Naive thymus-derived CD4-positive, alpha-beta T cell (primary cell): ENCODE results near the gene UGT1A8. TPM values are rescaled to one million over a fixed set of nuclear protein-coding genes. Genes with fewer than 3 reads are reported as not detected.

Source experiments
- ATAC-seq: fragments of 150-1000 bp; cut with Tn5 transposase; 2 replicates; pipeline ENCODE4 v1.10.0; 2021; ENCODE audit warnings: mild to moderate bottlenecking, moderate library complexity
- CTCF ChIA-PET: fragments of 350-600 bp; sonication (Branson Sonifier 250); formaldehyde crosslinking; loops from one replicate; lab custom pipeline; 2021; ENCODE audit warnings: antibody characterized with exemption; lab: Charles Lee
- POLR2A ChIA-PET: fragments of 350-600 bp; sonication (Branson Sonifier 250); formaldehyde crosslinking; loops from one replicate; lab custom pipeline; 2021; ENCODE audit warnings: antibody characterized with exemption, inconsistent platforms; lab: Charles Lee
- DNase-seq, 9 donors: peaks; one replicate each; pipeline versions ENCODE4 v3.0.0 to v3.0.0-alpha.2; 2020 to 2022; ENCODE audit warnings: mixed read lengths in 1 of 9
- H3K27ac ChIP-seq: one replicate; pipeline ENCODE4 v1.7.0; 2013; ENCODE audit warnings: mild to moderate bottlenecking, low read depth, low read length, moderate library complexity
- H3K27me3 ChIP-seq, 2 donors: one replicate each; pipeline ENCODE4 v1.7.0; 2013; ENCODE audit warnings: low read length in 2 of 2, mild to moderate bottlenecking in 2 of 2, moderate library complexity in 2 of 2; ENCODE audit not compliant: control insufficient read depth in 2 of 2, insufficient read depth in 2 of 2
- H3K36me3 ChIP-seq, 3 experiments: 1 replicate in 2 of 3; 2 replicates in 1 of 3; pipeline ENCODE4 v1.7.0; 2013; ENCODE audit warnings: low read length in 3 of 3, mild to moderate bottlenecking in 3 of 3, moderate library complexity in 1 of 3; ENCODE audit not compliant: insufficient read depth in 3 of 3, control insufficient read depth in 2 of 3
- H3K4me1 ChIP-seq, 2 donors: one replicate each; pipeline ENCODE4 v1.7.0; 2013; ENCODE audit warnings: low read length in 2 of 2, mild to moderate bottlenecking in 2 of 2, moderate library complexity in 1 of 2; ENCODE audit not compliant: control insufficient read depth in 2 of 2, insufficient read depth in 2 of 2
- H3K4me3 ChIP-seq: 2 replicates; pipeline ENCODE4 v1.7.0; 2013; ENCODE audit warnings: mild to moderate bottlenecking, low read length
- H3K9me3 ChIP-seq, 3 experiments: 1 replicate in 2 of 3; 2 replicates in 1 of 3; pipeline ENCODE4 v1.7.0; 2013; ENCODE audit warnings: low read length in 3 of 3; ENCODE audit not compliant: control insufficient read depth in 2 of 3
- H3K27ac Mint-ChIP-seq, 9 donors: one replicate each; pipeline ENCODE4 v1.8.0; 2020 to 2022; ENCODE audit warnings: mixed read lengths in 9 of 9, mild to moderate bottlenecking in 8 of 9, moderate library complexity in 5 of 9, inconsistent platforms in 2 of 9
- H3K27me3 Mint-ChIP-seq, 5 donors: one replicate each; pipeline ENCODE4 v1.8.0; 2021 to 2022; ENCODE audit warnings: mixed read lengths in 5 of 5, mild to moderate bottlenecking in 1 of 5
- H3K36me3 Mint-ChIP-seq, 5 donors: one replicate each; pipeline ENCODE4 v1.8.0; 2020 to 2022; ENCODE audit warnings: mixed read lengths in 5 of 5, mild to moderate bottlenecking in 3 of 5, inconsistent platforms in 1 of 5
- H3K4me1 Mint-ChIP-seq, 7 donors: one replicate each; pipeline ENCODE4 v1.8.0; 2020 to 2022; ENCODE audit warnings: mixed read lengths in 7 of 7, mild to moderate bottlenecking in 3 of 7, inconsistent platforms in 1 of 7
- H3K4me3 Mint-ChIP-seq, 10 donors: one replicate each; pipeline ENCODE4 v1.8.0; 2020 to 2022; ENCODE audit warnings: mild to moderate bottlenecking in 10 of 10, mixed read lengths in 10 of 10, moderate library complexity in 6 of 10, inconsistent platforms in 2 of 10
- H3K9me3 Mint-ChIP-seq, 11 donors: one replicate each; pipeline ENCODE4 v1.8.0; 2020 to 2022; ENCODE audit warnings: mixed read lengths in 11 of 11, mild to moderate bottlenecking in 4 of 11, inconsistent platforms in 1 of 11, moderate library complexity in 1 of 11
- intact Hi-C, 2 donors: fragments of 100-400 bp; cut with micrococcal nuclease; formaldehyde crosslinking; loops; one replicate each; pipeline ENCODE4 v1.15.1; 2023
- polyA plus RNA-seq, 2 donors: library from polyadenylated mRNA; unstranded; fragments of 300-500 nt; fragmentation: Illumina TruSeq; gene quantifications; one replicate each; pipeline ENCODE4 v1.2.3, GENCODE V29; 2021
- total RNA-seq, 6 experiments: library from RNA in 5 of 6; stranded (reverse) in 5 of 6; gene quantifications; 1 replicate in 5 of 6; 2 replicates in 1 of 6; pipeline ENCODE4 v1.2.3 and lab custom pipeline; 2021 to 2026

Gene UGT1A8
- total and polyA plus RNA-seq, 7 experiments from 2014 or later: not detected

GRCh38 chr2:233802132-233802815 is 184.8 kb downstream of the UGT1A8 start:
- H3K9me3 Mint-ChIP-seq: no peaks in the 10 kb centered on the region
- ATAC-seq (no peak), DNase-seq (peak in 1 of 9 donors; percentile 0)
- intact Hi-C loops: no loop called here
- H3K27ac ChIP-seq: no peak overlapping the region
- no peaks in the 10 kb centered on the region for H3K9me3 ChIP-seq
- H3K27me3 Mint-ChIP-seq: peaks cover 7 to 20% (median 15%) of the 10 kb centered on the region in 5 donors
- ChIA-PET CTCF (no interaction called here), POLR2A (no interaction called here)
- no peaks in the 10 kb centered on the region for H3K27me3 ChIP-seq
- H3K4me1 Mint-ChIP-seq: peaks cover 0 to 2% (median 0%) of the 10 kb centered on the region in 7 donors
- no peaks in the 10 kb centered on the region for H3K4me1 ChIP-seq
- no peaks in the 10 kb centered on the region for H3K36me3 ChIP-seq
- no peaks in the 10 kb centered on the region for H3K36me3 Mint-ChIP-seq
- no peak overlapping the region for H3K4me3 ChIP-seq
- H3K27ac Mint-ChIP-seq: no peak overlapping the region
- no peak overlapping the region for H3K4me3 Mint-ChIP-seq

GRCh38 chr2:233803292-233803911 is 186.0 kb downstream of the UGT1A8 start:
- H3K27ac ChIP-seq: no peak overlapping the region
- POLR2A ChIA-PET: no interaction called here
- H3K4me1 ChIP-seq: no peaks in the 10 kb centered on the region
- H3K4me3 ChIP-seq: no peak overlapping the region
- intact Hi-C loops: no loop called here
- CTCF ChIA-PET: no interaction called here
- DNase-seq (peak in 1 of 9 donors; percentile 1), ATAC-seq (no peak)
- H3K9me3 ChIP-seq: no peaks in the 10 kb centered on the region
- no peaks in the 10 kb centered on the region for H3K36me3 ChIP-seq
- Mint-ChIP-seq H3K9me3 (no peaks in the 10 kb centered on the region), H3K4me3 (no peak overlapping the region), H3K4me1 (peaks cover 0 to under 1% (median 0%) of the 10 kb centered on the region in 7 donors), H3K36me3 (no peaks in the 10 kb centered on the region), H3K27ac (no peak overlapping the region), H3K27me3 (peaks cover 7 to 20% (median 15%) of the 10 kb centered on the region in 5 donors)
- H3K27me3 ChIP-seq: no peaks in the 10 kb centered on the region

GRCh38 chr2:233803994-233804393 is 186.6 kb downstream of the UGT1A8 start:
- no peak overlapping the region for H3K4me3 Mint-ChIP-seq
- ChIA-PET POLR2A (no interaction called here), CTCF (no interaction called here)
- intact Hi-C loops: no loop called here
- ATAC-seq (no peak), DNase-seq (peak in 2 of 9 donors; percentile 0 to 17)
- no peaks in the 10 kb centered on the region for H3K9me3 Mint-ChIP-seq
- H3K27me3 Mint-ChIP-seq: peaks cover 9 to 20% (median 17%) of the 10 kb centered on the region in 5 donors
- Histone ChIP-seq H3K27ac (no peak overlapping the region), H3K9me3 (no peaks in the 10 kb centered on the region), H3K36me3 (no peaks in the 10 kb centered on the region), H3K27me3 (no peaks in the 10 kb centered on the region), H3K4me1 (no peaks in the 10 kb centered on the region), H3K4me3 (no peak overlapping the region)
- no peaks in the 10 kb centered on the region for H3K36me3 Mint-ChIP-seq
- no peak overlapping the region for H3K27ac Mint-ChIP-seq
- no peaks in the 10 kb centered on the region for H3K4me1 Mint-ChIP-seq

GRCh38 chr2:233807215-233807865 is 189.9 kb downstream of the UGT1A8 start:
- ChIA-PET POLR2A (no interaction called here), CTCF (interaction anchor here (0.7 kb wide), 1 partner anchor 347 kb away, joined by 3 read pairs; no protein-coding TSS in a partner anchor)
- no peaks in the 10 kb centered on the region for H3K36me3 Mint-ChIP-seq

GRCh38 chr2:233807966-233808935 is 190.8 kb downstream of the UGT1A8 start:
- H3K27me3 Mint-ChIP-seq: peaks cover 12 to 26% (median 15%) of the 10 kb centered on the region in 5 donors
- no peak overlapping the region for H3K27ac Mint-ChIP-seq
- H3K27ac ChIP-seq: no peak overlapping the region
- H3K4me1 Mint-ChIP-seq: no peaks in the 10 kb centered on the region
- H3K36me3 ChIP-seq: no peaks in the 10 kb centered on the region
- no peaks in the 10 kb centered on the region for H3K27me3 ChIP-seq
- H3K4me3 Mint-ChIP-seq: no peak overlapping the region
- no peaks in the 10 kb centered on the region for H3K9me3 Mint-ChIP-seq
- ChIA-PET CTCF (no interaction called here), POLR2A (no interaction called here)
- H3K9me3 ChIP-seq: no peaks in the 10 kb centered on the region
- intact Hi-C loops: no loop called here
- H3K4me3 ChIP-seq: no peak overlapping the region
- H3K4me1 ChIP-seq: no peaks in the 10 kb centered on the region
- ATAC-seq (no peak), DNase-seq (peak in 2 of 9 donors; percentile 1 to 15)
- no peaks in the 10 kb centered on the region for H3K36me3 Mint-ChIP-seq

More at GRCh38 chr2:233807215-233807865, 189.9 kb downstream of the UGT1A8 start:
- Mint-ChIP-seq H3K4me3 (no peak overlapping the region), H3K4me1 (no peaks in the 10 kb centered on the region), H3K27ac (no peak overlapping the region), H3K9me3 (no peaks in the 10 kb centered on the region), H3K27me3 (peaks cover 9 to 34% (median 20%) of the 10 kb centered on the region in 5 donors)
- H3K36me3 ChIP-seq: no peaks in the 10 kb centered on the region
- H3K4me1 ChIP-seq: no peaks in the 10 kb centered on the region
- H3K9me3 ChIP-seq: no peaks in the 10 kb centered on the region
- H3K27me3 ChIP-seq: no peaks in the 10 kb centered on the region
- H3K27ac ChIP-seq: no peak overlapping the region
- ATAC-seq: no peak
- peak in 2 of 9 donors; percentile 1 to 14 for DNase-seq
- intact Hi-C loops: no loop called here
- H3K4me3 ChIP-seq: no peak overlapping the region

- peak in 1 of 9 donors; percentile 9 for DNase-seq
- H3K27ac ChIP-seq: no peak overlapping the region
- peaks cover 0 to 1% (median 0%) of the 10 kb centered on the region in 11 donors for H3K9me3 Mint-ChIP-seq
- ATAC-seq: no peak
- ChIA-PET POLR2A (no interaction called here), CTCF (no interaction called here)
- no peak overlapping the region for H3K4me3 ChIP-seq
- H3K36me3 ChIP-seq: no peaks in the 10 kb centered on the region
- H3K27me3 Mint-ChIP-seq: peaks cover 4 to 20% (median 10%) of the 10 kb centered on the region in 5 donors
- no peak overlapping the region for H3K4me3 Mint-ChIP-seq
- H3K36me3 Mint-ChIP-seq: no peaks in the 10 kb centered on the region
- no peaks in the 10 kb centered on the region for H3K27me3 ChIP-seq
- H3K9me3 ChIP-seq: no peaks in the 10 kb centered on the region
- intact Hi-C loops: no loop called here
- no peak overlapping the region for H3K27ac Mint-ChIP-seq
- H3K4me1 Mint-ChIP-seq: no peaks in the 10 kb centered on the region
- H3K4me1 ChIP-seq: no peaks in the 10 kb centered on the region
Observed at GRCh38 chr2:233810385-233810784, 193.0 kb downstream of the UGT1A8 start.
